GM03348 (cell line): ENCODE measurements around the gene TMPRSS11B.
"Not testable (repeated sequence)": the region's sequence is repeated elsewhere in the genome, so short reads cannot be mapped to it uniquely, and the experiment has no call there.

Experiments
- DNase-seq: peaks from one replicate; pipeline ENCODE4 v3.0.0; 2012; ENCODE audit warnings: low spot score

Gene TMPRSS11B

GRCh38 chr4:68218044-68218443, 27.4 kb downstream of the TMPRSS11B start:
- no peak for DNase-seq

GRCh38 chr4:68216501-68216900, 29.0 kb downstream of the TMPRSS11B start:
- no peak for DNase-seq

- DNase-seq = no peak
Observed at GRCh38 chr4:68209003-68209402, 36.5 kb downstream of the TMPRSS11B start.

- not testable (repeated sequence) for DNase-seq
Observed at GRCh38 chr4:68194305-68194704, 51.2 kb downstream of the TMPRSS11B start.

DNA sequence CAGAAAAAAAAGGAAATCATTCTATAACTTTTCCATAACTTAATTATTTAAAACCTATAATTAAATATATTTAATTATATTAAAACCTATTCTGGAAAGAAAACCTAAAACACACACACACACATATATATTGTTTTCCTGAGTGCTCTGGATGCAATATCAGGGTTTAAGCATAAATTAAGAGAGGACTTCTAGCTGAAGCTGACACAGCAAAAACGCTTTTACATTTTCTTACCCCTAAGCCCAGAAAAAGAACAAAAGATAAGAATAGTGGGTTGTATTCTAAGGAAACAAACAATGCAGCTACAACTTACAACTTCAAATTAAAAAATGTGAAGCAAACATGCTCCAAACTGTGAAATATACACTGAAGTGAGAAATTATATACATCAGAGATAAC, 52.3 kb downstream of the TMPRSS11B start:
- DNase-seq = no peak

DNA sequence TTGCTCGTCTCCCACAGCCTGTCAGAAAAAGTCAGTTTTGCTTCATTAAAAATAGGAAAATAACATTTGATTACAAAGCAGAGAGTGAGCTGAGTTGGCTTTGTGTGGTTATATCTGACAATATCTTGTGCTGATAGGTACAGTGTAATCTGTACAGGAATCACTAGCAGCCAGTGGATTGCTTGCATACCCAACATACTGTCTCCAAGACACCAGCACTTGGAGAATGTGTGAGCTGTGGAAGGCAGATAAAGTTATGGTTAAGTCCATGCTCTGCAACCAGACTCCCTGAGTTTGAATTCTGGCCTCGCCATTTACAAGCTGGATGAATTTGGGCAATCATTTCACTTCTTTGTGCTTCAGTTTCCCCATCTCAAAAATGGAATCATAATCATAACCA, 58.3 kb downstream of the TMPRSS11B start:
- no peak for DNase-seq

GRCh38 chr4:68184923-68185322, 60.6 kb downstream of the TMPRSS11B start:
- no peak for DNase-seq

- DNase-seq = no peak
Observed at GRCh38 chr4:68183417-68183816, 62.1 kb downstream of the TMPRSS11B start.

- DNase-seq = no peak
Observed at GRCh38 chr4:68182382-68182820, 63.1 kb downstream of the TMPRSS11B start.

- DNase-seq = peak; percentile 43
Observed at GRCh38 chr4:68180849-68181526, 64.5 kb downstream of the TMPRSS11B start.

DNA sequence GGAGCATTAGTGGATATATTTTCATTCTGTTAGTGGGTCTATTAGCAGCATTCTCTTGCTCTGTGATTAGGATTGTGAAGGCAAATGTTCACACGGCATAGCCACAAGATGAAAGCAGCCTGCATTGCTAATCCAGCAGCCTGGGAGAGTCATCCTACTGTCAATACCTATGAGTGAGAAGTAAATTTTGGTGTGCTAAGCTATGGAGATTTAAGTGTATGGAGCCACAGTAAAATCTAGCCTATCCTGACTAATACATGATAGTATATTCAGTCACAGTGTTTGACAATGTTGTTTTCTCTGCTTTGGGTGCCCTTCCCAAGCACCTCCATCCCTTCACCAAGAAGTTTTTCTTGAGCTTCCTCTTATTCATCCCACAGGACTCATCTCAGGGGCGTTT, 68.6 kb downstream of the TMPRSS11B start:
- no peak for DNase-seq
